HG03432 (cell line): Measurements from ENCODE around the gene DRG2.

ENCODE experiments used
- ATAC-seq: cut with Tn5 transposase; IDR thresholded peaks from one replicate; pipeline ENCODE4 v1.9.1; 2021; ENCODE audit warnings: mild to moderate bottlenecking, moderate library complexity; ENCODE audit not compliant: unreplicated experiment

DRG2 gene

GRCh38 chr17:18111330-18111971 lies 23.7 kb downstream of the DRG2 start:
- ATAC-seq: no peak

GRCh38 chr17:18115517-18115916 lies 27.8 kb downstream of the DRG2 start:
- ATAC-seq: no peak

- ATAC-seq: no peak
Measured at GRCh38 chr17:18116078-18116477, 28.3 kb downstream of the DRG2 start.

GRCh38 chr17:18117533-18117932 lies 29.8 kb downstream of the DRG2 start:
- no peak for ATAC-seq

- ATAC-seq: no peak
Measured at GRCh38 chr17:18117982-18118975, 30.5 kb downstream of the DRG2 start.

GRCh38 chr17:18119166-18119745 lies 31.5 kb downstream of the DRG2 start:
- no peak for ATAC-seq

- ATAC-seq: no peak
Measured at GRCh38 chr17:18119938-18120337, 32.2 kb downstream of the DRG2 start.

GRCh38 chr17:18120461-18121017 lies 32.8 kb downstream of the DRG2 start:
- ATAC-seq: no peak

- ATAC-seq: no peak
Measured at GRCh38 chr17:18121144-18121910, 33.6 kb downstream of the DRG2 start.

- no peak for ATAC-seq
Measured at GRCh38 chr17:18122990-18123753, 35.4 kb downstream of the DRG2 start.

- ATAC-seq: no peak
Measured at GRCh38 chr17:18124345-18125126, 36.8 kb downstream of the DRG2 start.

GRCh38 chr17:18129041-18129502 lies 41.3 kb downstream of the DRG2 start:
- no peak for ATAC-seq

- ATAC-seq: no peak
Measured at GRCh38 chr17:18132711-18133110, 45.0 kb downstream of the DRG2 start.

- no peak for ATAC-seq
Measured at GRCh38 chr17:18136357-18136756, 48.6 kb downstream of the DRG2 start.

- ATAC-seq: no peak
Measured at GRCh38 chr17:18138065-18138749, 50.5 kb downstream of the DRG2 start.

- no peak for ATAC-seq
Measured at GRCh38 chr17:18139092-18139491, 51.3 kb downstream of the DRG2 start.

GRCh38 chr17:18139498-18139897 lies 51.8 kb downstream of the DRG2 start:
- ATAC-seq: no peak

GRCh38 chr17:18139949-18140348 lies 52.2 kb downstream of the DRG2 start:
- no peak for ATAC-seq
